A549 (cell line): ENCODE results near the gene RPS23.

Experiments
- CTCF ChIP-seq: fragments of >200 bp; sonication (Bioruptor Twin); formaldehyde crosslinking; IDR thresholded peaks from 3 replicates; pipeline ENCODE4 v1.5.1; 2016
- MAZ ChIP-seq: fragments of 150-350 bp; IDR thresholded peaks from 2 replicates; pipeline ENCODE4 v1.6.1; 2014; ENCODE audit warnings: antibody characterized with exemption, low read depth, low read length, borderline replicate concordance
- POLR2A ChIP-seq: IDR thresholded peaks from 2 replicates; pipeline ENCODE4 v1.6.1; 2012; ENCODE audit warnings: mild to moderate bottlenecking, low read length
- TFCP2L1 ChIP-seq: fragments of 250-450 bp; sonication (Bioruptor Pico); IDR thresholded peaks from 2 replicates; pipeline ENCODE4 v1.5.0; 2021; ENCODE audit warnings: mild to moderate bottlenecking

GRCh38 chr5:82295959-82296531 lies 17.9 kb upstream of the RPS23 start:
- no peak for TF ChIP-seq CTCF
- TF ChIP-seq MAZ: no peak
- TF ChIP-seq POLR2A: no peak
- TF ChIP-seq TFCP2L1 (CRISPR knock-in tag): no peak
